Activated T-helper 17 cell treated with anti-CD3 and anti-CD28 coated beads, Interleukin-2, amount 50 U/mL, for 72 hours (primary cell): ENCODE measurements around the gene GDI2. TPM values are rescaled to one million over a fixed set of nuclear protein-coding genes. Genes with fewer than 3 reads are reported as not detected.
A peak's percentile ranks its signal among the peaks of the same experiment; 100 is the strongest.
"Not testable (repeated sequence)": the region's sequence is repeated elsewhere in the genome, so short reads cannot be mapped to it uniquely, and the experiment has no call there.

Source experiments
- ATAC-seq: fragments of 150-1000 bp; cut with Tn5 transposase; replicated peaks from 2 replicates; pipeline ENCODE4 v1.10.0; 2021; ENCODE audit warnings: mild to moderate bottlenecking, moderate library complexity
- H3K27ac Mint-ChIP-seq: one replicate; pipeline ENCODE4 v1.8.0; 2022; ENCODE audit warnings: mixed read lengths
- H3K27me3 Mint-ChIP-seq: one replicate; pipeline ENCODE4 v1.8.0; 2022; ENCODE audit warnings: mixed read lengths
- H3K36me3 Mint-ChIP-seq: one replicate; pipeline ENCODE4 v1.8.0; 2022; ENCODE audit warnings: low read depth, mild to moderate bottlenecking, mixed read lengths
- H3K4me1 Mint-ChIP-seq: one replicate; pipeline ENCODE4 v1.8.0; 2022; ENCODE audit warnings: mixed read lengths
- H3K4me3 Mint-ChIP-seq: one replicate; pipeline ENCODE4 v1.8.0; 2022; ENCODE audit warnings: mild to moderate bottlenecking, mixed read lengths
- H3K9me3 Mint-ChIP-seq: one replicate; pipeline ENCODE4 v1.8.0; 2022; ENCODE audit warnings: mixed read lengths
- total RNA-seq, 2 donors: library from RNA; stranded (reverse); gene quantifications; one replicate each; pipeline ENCODE4 v1.2.3, GENCODE V29; 2022

GDI2 gene
- total RNA-seq, 2 donors from 2014 or later = 190 to 266 TPM

GRCh38 chr10:5782174-5782573 lies 31.1 kb downstream of the GDI2 start:
- Mint-ChIP-seq H3K27ac (peak overlapping the region; percentile 41), H3K4me3 (peak overlapping the region; percentile 44)

GRCh38 chr10:5779730-5780129 lies 33.5 kb downstream of the GDI2 start:
- Mint-ChIP-seq H3K36me3 (peaks cover 99% of the 10 kb centered on the region), H3K27me3 (no peaks in the 10 kb centered on the region), H3K4me1 (peaks cover 21% of the 10 kb centered on the region), H3K9me3 (no peaks in the 10 kb centered on the region), H3K4me3 (no peak overlapping the region), H3K27ac (no peak overlapping the region)
- no peak for ATAC-seq

More at GRCh38 chr10:5782174-5782573, 31.1 kb downstream of the GDI2 start:
- peaks cover 99% of the 10 kb centered on the region for H3K36me3 Mint-ChIP-seq
- H3K27me3 Mint-ChIP-seq = no peaks in the 10 kb centered on the region
- H3K4me1 Mint-ChIP-seq = peaks cover 6% of the 10 kb centered on the region
- peak; percentile 98 for ATAC-seq
- no peaks in the 10 kb centered on the region for H3K9me3 Mint-ChIP-seq

GRCh38 chr10:5777758-5778157 lies 35.5 kb downstream of the GDI2 start:
- H3K9me3 Mint-ChIP-seq, ATAC-seq, H3K27me3 Mint-ChIP-seq, H3K27ac Mint-ChIP-seq: not testable (repeated sequence)
- Mint-ChIP-seq H3K4me3 (peak overlapping the region; percentile 13), H3K4me1 (peaks cover 30% of the 10 kb centered on the region), H3K36me3 (peaks cover 99% of the 10 kb centered on the region)

GRCh38 chr10:5776881-5777197 lies 36.4 kb downstream of the GDI2 start:
- Mint-ChIP-seq H3K4me1 (peaks cover 26% of the 10 kb centered on the region), H3K27ac (no peak overlapping the region), H3K27me3 (no peaks in the 10 kb centered on the region), H3K4me3 (no peak overlapping the region), H3K36me3 (peaks cover 99% of the 10 kb centered on the region), H3K9me3 (no peaks in the 10 kb centered on the region)
- ATAC-seq = no peak

GRCh38 chr10:5776136-5776880 lies 36.9 kb downstream of the GDI2 start:
- ATAC-seq = peak; percentile 33
- H3K27me3 Mint-ChIP-seq = no peaks in the 10 kb centered on the region
- peak overlapping the region; percentile 87 for H3K27ac Mint-ChIP-seq
- no peaks in the 10 kb centered on the region for H3K9me3 Mint-ChIP-seq
- peaks cover 99% of the 10 kb centered on the region for H3K36me3 Mint-ChIP-seq
- peak overlapping the region; percentile 70 for H3K4me3 Mint-ChIP-seq
- H3K4me1 Mint-ChIP-seq = peaks cover 25% of the 10 kb centered on the region

GRCh38 chr10:5775685-5776084 lies 37.5 kb downstream of the GDI2 start:
- peak overlapping the region; percentile 70 for H3K4me3 Mint-ChIP-seq
- peak; percentile 99 for ATAC-seq
- H3K36me3 Mint-ChIP-seq = peaks cover 94% of the 10 kb centered on the region
- H3K9me3 Mint-ChIP-seq = no peaks in the 10 kb centered on the region
- no peaks in the 10 kb centered on the region for H3K27me3 Mint-ChIP-seq
- H3K4me1 Mint-ChIP-seq = peaks cover 25% of the 10 kb centered on the region
- H3K27ac Mint-ChIP-seq = peak overlapping the region; percentile 87

GRCh38 chr10:5774987-5775620 lies 38.1 kb downstream of the GDI2 start:
- Mint-ChIP-seq H3K36me3 (peaks cover 93% of the 10 kb centered on the region), H3K27me3 (no peaks in the 10 kb centered on the region), H3K4me3 (peak overlapping the region; percentile 70), H3K27ac (peak overlapping the region; percentile 87), H3K9me3 (no peaks in the 10 kb centered on the region), H3K4me1 (peaks cover 25% of the 10 kb centered on the region)
- no peak for ATAC-seq

GRCh38 chr10:5766189-5766588 lies 47.0 kb downstream of the GDI2 start:
- no peaks in the 10 kb centered on the region for H3K9me3 Mint-ChIP-seq
- no peak overlapping the region for H3K4me3 Mint-ChIP-seq
- H3K4me1 Mint-ChIP-seq = peaks cover 20% of the 10 kb centered on the region
- no peaks in the 10 kb centered on the region for H3K27me3 Mint-ChIP-seq
- H3K36me3 Mint-ChIP-seq = peaks cover 90% of the 10 kb centered on the region
- ATAC-seq = no peak
- H3K27ac Mint-ChIP-seq = peak overlapping the region; percentile 43

GRCh38 chr10:5765617-5766016 lies 47.6 kb downstream of the GDI2 start:
- peaks cover 20% of the 10 kb centered on the region for H3K4me1 Mint-ChIP-seq
- no peaks in the 10 kb centered on the region for H3K9me3 Mint-ChIP-seq
- no peak for ATAC-seq
- H3K4me3 Mint-ChIP-seq = no peak overlapping the region
- peaks cover 95% of the 10 kb centered on the region for H3K36me3 Mint-ChIP-seq
- H3K27me3 Mint-ChIP-seq = no peaks in the 10 kb centered on the region
- peak overlapping the region; percentile 43 for H3K27ac Mint-ChIP-seq

- H3K36me3 Mint-ChIP-seq = peaks cover 96% of the 10 kb centered on the region
- H3K27ac Mint-ChIP-seq = peak overlapping the region; percentile 43
- ATAC-seq = peak; percentile 40
- no peaks in the 10 kb centered on the region for H3K27me3 Mint-ChIP-seq
- H3K4me1 Mint-ChIP-seq = peaks cover 20% of the 10 kb centered on the region
- peak overlapping the region; percentile 30 for H3K4me3 Mint-ChIP-seq
- H3K9me3 Mint-ChIP-seq = no peaks in the 10 kb centered on the region
These were observed 48.6 kb downstream of the GDI2 start for GRCh38 chr10:5764422-5765297.

- no peaks in the 10 kb centered on the region for H3K9me3 Mint-ChIP-seq
- H3K27ac Mint-ChIP-seq = no peak overlapping the region
- no peaks in the 10 kb centered on the region for H3K27me3 Mint-ChIP-seq
- peaks cover 96% of the 10 kb centered on the region for H3K36me3 Mint-ChIP-seq
- H3K4me1 Mint-ChIP-seq = peaks cover 15% of the 10 kb centered on the region
- no peak overlapping the region for H3K4me3 Mint-ChIP-seq
- ATAC-seq = no peak
These were observed 50.7 kb downstream of the GDI2 start for GRCh38 chr10:5762531-5762930.

GRCh38 chr10:5761220-5761619 lies 52.0 kb downstream of the GDI2 start:
- Mint-ChIP-seq H3K9me3 (no peaks in the 10 kb centered on the region), H3K27me3 (no peaks in the 10 kb centered on the region), H3K27ac (peak overlapping the region; percentile 47), H3K36me3 (peaks cover 96% of the 10 kb centered on the region), H3K4me1 (peaks cover 15% of the 10 kb centered on the region), H3K4me3 (no peak overlapping the region)
- ATAC-seq = no peak

- Mint-ChIP-seq H3K9me3 (no peaks in the 10 kb centered on the region), H3K4me3 (no peak overlapping the region), H3K27me3 (no peaks in the 10 kb centered on the region), H3K4me1 (peaks cover 11% of the 10 kb centered on the region), H3K36me3 (peaks cover 93% of the 10 kb centered on the region), H3K27ac (peak overlapping the region; percentile 47)
- ATAC-seq = no peak
These were observed 52.7 kb downstream of the GDI2 start for GRCh38 chr10:5760515-5760914.

- H3K36me3 Mint-ChIP-seq = peaks cover 89% of the 10 kb centered on the region
- no peak for ATAC-seq
- no peaks in the 10 kb centered on the region for H3K27me3 Mint-ChIP-seq
- H3K4me3 Mint-ChIP-seq = no peak overlapping the region
- H3K27ac Mint-ChIP-seq = peak overlapping the region; percentile 39
- no peaks in the 10 kb centered on the region for H3K4me1 Mint-ChIP-seq
- no peaks in the 10 kb centered on the region for H3K9me3 Mint-ChIP-seq
These were observed 54.3 kb downstream of the GDI2 start for GRCh38 chr10:5758927-5759326.
